Middle frontal gyrus (tissue), 1 donor: ENCODE measurements around the gene HNRNPA3.

Source experiments
- DNase-seq: peaks from one replicate; pipeline ENCODE4 v3.0.0-alpha.2; 2015; ENCODE audit warnings: low spot score; ENCODE audit errors: extremely low spot score

HNRNPA3 gene

GRCh38 chr2:177271981-177272666 is 59.5 kb downstream of the HNRNPA3 start:
- DNase-seq = no peak

GRCh38 chr2:177272765-177273164 is 60.2 kb downstream of the HNRNPA3 start:
- DNase-seq = no peak

- no peak for DNase-seq
These were observed 60.8 kb downstream of the HNRNPA3 start for GRCh38 chr2:177273408-177273807.
